Bronchial epithelial cell (primary cell): Measurements from ENCODE around the gene UQCRQ. TPM values are rescaled to one million over a fixed set of nuclear protein-coding genes. Genes with fewer than 3 reads are reported as not detected.

Source experiments
- DNase-seq: peaks from one replicate; pipeline ENCODE4 v3.0.0-alpha.2; 2010; ENCODE audit warnings: low read depth
- FAIRE-seq: peaks from 2 replicates; lab custom pipeline; 2011; peaks lifted over from hg19 to GRCh38; lab: Jason Lieb, UNC
- H3K27me3 ChIP-seq: 2 replicates; pipeline ENCODE4 v1.5.1; 2011; ENCODE audit warnings: low read length; ENCODE audit not compliant: control insufficient read depth, insufficient read depth
- H3K36me3 ChIP-seq: 2 replicates; pipeline ENCODE4 v1.5.1; 2011; ENCODE audit warnings: low read length; ENCODE audit not compliant: control insufficient read depth, insufficient read depth
- H3K4me3 ChIP-seq: 2 replicates; pipeline ENCODE4 v1.5.1; 2011; ENCODE audit warnings: mild to moderate bottlenecking, low read depth, low read length, control low read depth
- total RNA-seq: library from RNA; depleted of rRNA; stranded (reverse); fragments of >200 nt; gene quantifications from 2 replicates; pipeline ENCODE4 v1.2.1, GENCODE V29; 2014
- TF ChIP-seq, protein P1 (sequence below): IDR thresholded peaks from 2 replicates; pipeline ENCODE4 v1.5.1; 2011; ENCODE audit warnings: mild to moderate bottlenecking, moderate library complexity, low read length, control low read depth, inconsistent platforms; ENCODE audit not compliant: insufficient read depth, severe bottlenecking

Gene UQCRQ
- total RNA-seq, 1 donor from 2014 or later, result 78.2 TPM

DNA sequence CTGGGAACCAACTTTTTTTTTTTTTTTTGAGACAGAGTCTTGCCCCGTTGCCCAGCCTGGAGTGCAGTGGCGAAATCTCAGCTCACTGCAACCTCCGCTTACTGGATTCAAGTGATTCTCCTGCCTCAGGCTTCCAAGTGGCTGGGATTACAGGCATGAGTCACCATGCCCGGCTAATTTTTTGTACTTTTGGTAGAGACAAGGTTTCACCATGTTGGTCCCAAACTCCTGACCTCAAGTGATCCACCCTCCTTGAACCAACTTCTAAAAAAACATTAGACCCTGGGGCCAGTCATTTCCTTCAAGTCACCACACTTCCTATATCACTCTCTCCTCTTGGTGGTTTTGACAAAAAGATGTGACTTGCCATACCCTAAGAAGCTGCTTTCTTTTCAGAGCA, 25.1 kb upstream of the UQCRQ start:
- Histone ChIP-seq H3K27me3 (no peaks in the 10 kb centered on the region), H3K36me3 (no peaks in the 10 kb centered on the region), H3K4me3 (no peak overlapping the region)
- FAIRE-seq, result no peak
- peak; percentile 64 for DNase-seq
- TF ChIP-seq, protein P1, sequence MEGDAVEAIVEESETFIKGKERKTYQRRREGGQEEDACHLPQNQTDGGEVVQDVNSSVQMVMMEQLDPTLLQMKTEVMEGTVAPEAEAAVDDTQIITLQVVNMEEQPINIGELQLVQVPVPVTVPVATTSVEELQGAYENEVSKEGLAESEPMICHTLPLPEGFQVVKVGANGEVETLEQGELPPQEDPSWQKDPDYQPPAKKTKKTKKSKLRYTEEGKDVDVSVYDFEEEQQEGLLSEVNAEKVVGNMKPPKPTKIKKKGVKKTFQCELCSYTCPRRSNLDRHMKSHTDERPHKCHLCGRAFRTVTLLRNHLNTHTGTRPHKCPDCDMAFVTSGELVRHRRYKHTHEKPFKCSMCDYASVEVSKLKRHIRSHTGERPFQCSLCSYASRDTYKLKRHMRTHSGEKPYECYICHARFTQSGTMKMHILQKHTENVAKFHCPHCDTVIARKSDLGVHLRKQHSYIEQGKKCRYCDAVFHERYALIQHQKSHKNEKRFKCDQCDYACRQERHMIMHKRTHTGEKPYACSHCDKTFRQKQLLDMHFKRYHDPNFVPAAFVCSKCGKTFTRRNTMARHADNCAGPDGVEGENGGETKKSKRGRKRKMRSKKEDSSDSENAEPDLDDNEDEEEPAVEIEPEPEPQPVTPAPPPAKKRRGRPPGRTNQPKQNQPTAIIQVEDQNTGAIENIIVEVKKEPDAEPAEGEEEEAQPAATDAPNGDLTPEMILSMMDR, result no peak

DNA sequence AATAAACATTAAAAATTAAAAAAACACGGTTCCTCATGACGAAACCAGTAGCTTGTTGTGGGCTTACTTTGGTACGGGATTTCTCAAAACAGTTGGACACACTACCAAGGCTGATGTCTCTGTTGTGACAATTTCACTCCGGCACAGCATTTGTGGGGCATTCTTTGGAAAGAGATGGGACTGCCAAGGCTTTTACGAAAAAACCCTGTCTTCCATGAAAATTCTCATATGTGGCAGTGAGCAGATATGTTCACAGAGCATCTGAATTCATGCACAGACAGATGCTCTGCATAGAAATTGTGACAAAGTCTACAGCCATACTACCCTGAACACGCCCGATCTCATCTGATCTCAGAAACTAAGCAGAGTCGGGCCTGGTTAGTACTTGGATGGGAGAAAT, 18.2 kb upstream of the UQCRQ start:
- no peak for DNase-seq
- no peaks in the 10 kb centered on the region for H3K27me3 ChIP-seq
- H3K36me3 ChIP-seq, result no peaks in the 10 kb centered on the region
- FAIRE-seq, result no peak
- no peak overlapping the region for H3K4me3 ChIP-seq
- TF ChIP-seq, protein P1, result no peak

DNA sequence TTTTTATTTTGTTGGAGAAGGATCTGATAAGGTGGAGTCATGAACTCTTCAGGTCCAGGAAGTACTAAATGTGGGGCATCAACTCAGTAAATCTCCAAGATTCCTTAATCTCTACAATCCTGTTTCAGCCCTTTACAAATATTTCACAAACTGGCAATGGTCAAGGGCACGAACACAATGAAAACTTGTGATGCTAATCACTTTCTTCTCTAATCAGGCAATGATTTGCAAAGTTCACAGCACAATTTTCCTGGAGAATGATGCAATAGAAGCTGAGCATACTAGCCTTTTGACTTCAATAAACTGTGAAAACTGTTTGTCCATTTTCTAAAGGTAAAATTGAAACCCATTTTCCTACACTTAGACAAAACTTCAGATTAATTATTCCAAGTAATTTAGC, 17.1 kb upstream of the UQCRQ start:
- DNase-seq, result no peak
- no peak for FAIRE-seq
- H3K27me3 ChIP-seq, result no peaks in the 10 kb centered on the region
- no peak overlapping the region for H3K4me3 ChIP-seq
- no peaks in the 10 kb centered on the region for H3K36me3 ChIP-seq
- TF ChIP-seq, protein P1, result no peak

DNA sequence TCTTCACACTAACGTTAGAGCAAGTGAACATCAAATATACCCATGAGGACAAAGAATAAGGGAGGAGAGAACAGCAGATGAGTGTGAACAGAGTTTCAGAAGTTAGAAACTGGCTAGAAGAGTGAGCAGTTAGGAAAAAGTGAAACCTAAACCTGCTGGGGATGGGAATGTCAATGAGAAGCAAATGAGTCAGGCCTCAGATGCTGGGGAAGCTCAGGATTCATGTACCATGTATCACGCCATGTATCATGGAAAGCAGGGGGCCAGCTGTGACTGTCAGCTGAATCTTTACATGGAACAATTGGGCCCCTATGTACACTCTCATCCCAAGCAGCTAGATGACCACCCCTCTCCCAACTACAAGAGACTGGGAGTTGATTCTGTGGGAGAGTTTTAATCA, 16.4 kb upstream of the UQCRQ start:
- FAIRE-seq (no peak), DNase-seq (peak; percentile 22)
- TF ChIP-seq, protein P1, result no peak
- Histone ChIP-seq H3K4me3 (no peak overlapping the region), H3K36me3 (no peaks in the 10 kb centered on the region), H3K27me3 (no peaks in the 10 kb centered on the region)

DNA sequence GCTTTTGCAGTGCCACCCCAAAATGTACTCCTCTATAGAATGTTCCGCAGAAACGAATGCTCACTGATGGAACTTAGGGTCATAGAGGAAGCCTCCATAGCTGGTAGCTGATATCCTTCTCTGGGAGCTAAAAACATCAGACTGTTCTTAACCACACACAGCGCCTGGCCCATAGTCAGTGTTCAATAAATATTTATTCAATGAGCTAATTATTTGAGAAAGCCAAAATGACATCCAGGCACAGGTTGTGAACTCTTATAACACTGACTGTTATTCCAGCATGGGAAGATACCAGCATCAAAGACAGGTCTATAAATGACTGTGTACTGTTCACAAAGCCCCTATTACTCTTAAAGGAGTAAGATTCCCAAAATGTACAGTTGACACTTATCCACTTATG, 13.1 kb upstream of the UQCRQ start:
- H3K4me3 ChIP-seq, result no peak overlapping the region
- TF ChIP-seq, protein P1, result no peak
- no peaks in the 10 kb centered on the region for H3K36me3 ChIP-seq
- H3K27me3 ChIP-seq, result no peaks in the 10 kb centered on the region
- no peak for DNase-seq
- FAIRE-seq, result no peak

DNA sequence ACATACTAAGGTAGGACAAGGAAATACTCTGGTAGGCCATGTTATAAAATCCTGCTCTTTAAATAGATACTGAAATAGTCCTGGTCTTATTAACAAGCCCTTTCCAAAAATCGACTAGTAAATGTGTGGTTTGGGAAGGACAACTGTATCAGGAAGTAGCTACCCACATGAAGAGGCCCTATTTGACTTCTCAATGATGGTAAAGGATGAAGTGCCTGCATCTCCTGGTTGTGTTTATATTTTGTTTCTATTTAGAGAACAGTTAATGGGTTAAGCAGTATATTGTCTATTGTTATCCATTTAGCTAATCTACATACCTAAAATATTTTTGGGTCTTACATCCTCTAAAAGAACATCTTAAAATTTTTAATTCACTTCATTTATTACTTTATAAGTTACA, 12.7 kb upstream of the UQCRQ start:
- DNase-seq (no peak), FAIRE-seq (no peak)
- Histone ChIP-seq H3K27me3 (no peaks in the 10 kb centered on the region), H3K4me3 (no peak overlapping the region), H3K36me3 (no peaks in the 10 kb centered on the region)
- TF ChIP-seq, protein P1, result no peak
